ENCODE measurements around the gene BRAF.

- no peak for TF ChIP-seq CTCF (IDR thresholded peaks at IDR 0.05)
- no peak for TF ChIP-seq POLR2A (IDR thresholded peaks at IDR 0.05)
These were observed 42.7 kb upstream of the BRAF start for GRCh38 chr7:140967438-140967837.

Measured in suprapubic skin (tissue), 3 donors.